Keratinocyte (primary cell): ENCODE results near the gene SESTD1.

ENCODE experiments used
- CTCF ChIP-seq, 3 experiments: IDR thresholded peaks in 1 of 3; conservative IDR thresholded peaks in 1 of 3; optimal IDR thresholded peaks in 1 of 3; 2 replicates in 2 of 3; 3 replicates in 1 of 3; pipeline versions ENCODE3 to v1.5.1; 2011; ENCODE audit warnings: low read length in 3 of 3, mild to moderate bottlenecking in 3 of 3, moderate library complexity in 2 of 3, control low read depth in 1 of 3, inconsistent platforms in 1 of 3; ENCODE audit not compliant: insufficient read depth in 2 of 3; ENCODE audit errors: extremely low read depth in 1 of 3
- EZH2 ChIP-seq: IDR thresholded peaks from one replicate; pipeline ENCODE4 v1.6.1; 2012; ENCODE audit warnings: inconsistent platforms, mild to moderate bottlenecking, low read length, moderate library complexity

DNA sequence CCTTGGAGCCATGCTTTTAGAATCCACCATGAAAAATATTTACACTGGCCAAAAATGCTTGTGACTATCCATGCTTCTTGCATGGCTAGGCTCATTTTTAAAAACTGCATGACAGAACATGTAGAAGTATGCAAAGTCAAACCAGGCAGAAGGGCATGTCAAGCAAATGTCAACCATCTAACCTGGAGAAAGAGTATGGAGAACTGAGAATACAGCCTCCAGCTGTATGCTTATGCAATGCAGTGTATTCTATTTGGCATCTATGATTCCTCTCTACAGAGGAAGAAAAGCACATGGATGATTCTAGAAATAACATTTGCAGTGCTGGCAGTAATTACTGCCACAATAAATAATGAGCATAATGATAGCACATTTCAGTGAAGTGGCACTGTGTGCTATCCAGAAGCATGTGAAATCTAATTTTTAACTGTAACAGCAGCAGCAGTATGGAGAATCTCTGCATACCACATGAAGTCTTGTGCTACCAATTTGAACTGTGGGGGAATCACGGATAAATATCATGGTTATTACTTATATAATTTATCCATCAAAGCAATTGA lies 127.4 kb downstream of the SESTD1 start:
- TF ChIP-seq CTCF (optimal IDR thresholded peaks at IDR 0.05 in 1 of 3, IDR thresholded peaks at IDR 0.05 in 1 of 3, conservative IDR thresholded peaks at IDR 0.05 in 1 of 3; ENCODE audit: extremely low read depth in 1 of 3, insufficient read depth in 2 of 3, low read length in 3 of 3) (no peak), EZH2 (no peak)
